OCI-LY3 (cell line): ENCODE data around the gene WWOX.

Experiments
- H2AFZ ChIP-seq: fragments of 200-600, 300-600 bp; shearing (Covaris generic); 2 replicates; pipeline ENCODE4 v1.6.0; 2014; ENCODE audit warnings: antibody characterized with exemption, low read depth, low read length
- H3K27ac ChIP-seq: fragments of 200-600, 300-600 bp; sonication (generic); 2 replicates; pipeline ENCODE4 v1.5.1; 2014; ENCODE audit warnings: mild to moderate bottlenecking, low read length, moderate library complexity, mixed read lengths
- H3K27me3 ChIP-seq: fragments of 200-600, 300-600 bp; sonication (generic); 2 replicates; pipeline ENCODE4 v1.6.1; 2014; ENCODE audit warnings: low read depth, low read length, mixed read lengths
- H3K36me3 ChIP-seq: fragments of 200-600, 300-600 bp; sonication (generic); replicated peaks from 2 replicates; pipeline ENCODE3; 2014; ENCODE audit warnings: low read depth, low read length, mixed read lengths
- H3K4me1 ChIP-seq: fragments of 300-600, 200-600 bp; sonication (generic); 2 replicates; pipeline ENCODE4 v1.6.1; 2014; ENCODE audit warnings: low read length, mixed read lengths
- H3K4me2 ChIP-seq: fragments of 200-600, 300-600 bp; sonication (generic); 2 replicates; pipeline ENCODE4 v1.6.1; 2014; ENCODE audit warnings: low read length, mixed read lengths
- H3K4me3 ChIP-seq: fragments of 300-600, 200-600 bp; sonication (generic); 2 replicates; pipeline ENCODE4 v1.5.1; 2014; ENCODE audit warnings: antibody characterized with exemption, mild to moderate bottlenecking, low read length, moderate library complexity
- H3K79me2 ChIP-seq: fragments of 300-600, 200-600 bp; shearing (Covaris generic); 2 replicates; pipeline ENCODE4 v1.6.1; 2014; ENCODE audit warnings: mild to moderate bottlenecking, low read length, mixed read lengths
- H3K9ac ChIP-seq: fragments of 300-600, 200-600 bp; shearing (Covaris generic); 2 replicates; pipeline ENCODE4 v1.6.0; 2014; ENCODE audit warnings: mild to moderate bottlenecking, low read length, moderate library complexity
- H3K9me3 ChIP-seq: fragments of 200-600, 300-600 bp; shearing (Covaris generic); 2 replicates; pipeline ENCODE4 v1.6.1; 2014; ENCODE audit warnings: low read length, mixed read lengths; ENCODE audit not compliant: insufficient read depth
- H4K20me1 ChIP-seq: fragments of 200-600, 300-600 bp; sonication (generic); 2 replicates; pipeline ENCODE4 v1.6.1; 2016; ENCODE audit warnings: low read length, mixed read lengths; ENCODE audit not compliant: insufficient read depth
- CTCF ChIP-seq: fragments of 200-600, 300-600 bp; sonication (generic); IDR thresholded peaks from 2 replicates; pipeline ENCODE4 v1.5.1; 2014; ENCODE audit warnings: antibody characterized with exemption, low read length, low read depth
- EZH2phosphoT487 ChIP-seq: fragments of 200-600 bp; shearing (Covaris generic); IDR thresholded peaks from 2 replicates; pipeline ENCODE4 v1.6.1; 2018; ENCODE audit warnings: antibody characterized with exemption, mixed run types, low read depth

The WWOX gene

DNA sequence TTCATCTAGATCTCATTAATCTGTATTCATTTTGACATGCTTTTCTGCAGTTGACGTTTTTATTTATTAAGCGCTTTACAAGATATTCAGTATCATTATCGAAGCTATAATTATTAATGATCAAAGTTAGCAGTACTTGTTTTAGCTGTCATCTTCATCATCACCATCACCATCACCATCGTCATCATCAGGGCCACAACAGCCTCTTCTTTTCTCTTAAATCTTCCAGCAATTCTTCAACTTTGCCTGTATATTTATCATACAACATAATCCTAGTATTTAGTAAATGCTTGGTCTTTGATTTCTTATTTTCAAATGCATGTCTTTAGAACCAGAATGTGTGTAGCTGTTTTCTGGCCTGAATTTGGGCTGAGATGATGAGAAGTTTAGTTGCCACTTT, 973.1 kb downstream of the WWOX start:
- H3K27me3 ChIP-seq: peaks cover 31% of the 10 kb centered on the region
- no peak overlapping the region for H3K27ac ChIP-seq
- no peaks in the 10 kb centered on the region; the same call in 1 of the 2 replicates for H4K20me1 ChIP-seq
- H3K4me3 ChIP-seq: no peak overlapping the region
- H2AFZ ChIP-seq: no peak overlapping the region
- no peaks in the 10 kb centered on the region for H3K9me3 ChIP-seq
- no peak for TF ChIP-seq EZH2phosphoT487
- TF ChIP-seq CTCF: no peak
- no peaks in the 10 kb centered on the region for H3K79me2 ChIP-seq
- no peak overlapping the region for H3K9ac ChIP-seq
- H3K4me2 ChIP-seq: no peak overlapping the region
- no peaks in the 10 kb centered on the region for H3K4me1 ChIP-seq
- H3K36me3 ChIP-seq: no peaks in the 10 kb centered on the region

DNA sequence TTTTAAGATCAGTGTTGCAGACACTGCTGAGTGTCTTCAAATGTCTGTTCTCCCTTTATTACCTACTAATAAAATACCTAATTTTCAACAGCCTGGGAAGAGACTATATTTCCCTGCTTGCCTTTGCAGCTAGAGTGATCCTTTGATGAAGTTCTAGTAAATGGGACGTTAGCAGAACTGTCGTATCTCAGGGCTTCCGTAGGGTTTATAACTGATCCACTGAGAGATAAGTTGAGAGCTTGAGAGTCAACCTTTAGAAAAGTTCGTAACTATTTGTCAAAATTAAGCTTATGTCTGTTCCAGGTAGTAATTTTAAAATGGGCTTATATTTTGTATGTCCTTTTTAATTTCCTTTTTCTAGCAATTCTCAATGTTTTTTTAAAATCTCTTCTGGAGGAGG, 974.1 kb downstream of the WWOX start:
- Histone ChIP-seq H3K27ac (no peak overlapping the region), H3K27me3 (peaks cover 31% of the 10 kb centered on the region), H3K79me2 (no peaks in the 10 kb centered on the region), H3K36me3 (no peaks in the 10 kb centered on the region), H3K4me3 (no peak overlapping the region), H3K4me2 (no peak overlapping the region), H3K4me1 (no peaks in the 10 kb centered on the region), H4K20me1 (no peaks in the 10 kb centered on the region), H3K9ac (no peak overlapping the region), H2AFZ (no peak overlapping the region), H3K9me3 (no peaks in the 10 kb centered on the region)
- no peak for TF ChIP-seq CTCF
- no peak for TF ChIP-seq EZH2phosphoT487

DNA sequence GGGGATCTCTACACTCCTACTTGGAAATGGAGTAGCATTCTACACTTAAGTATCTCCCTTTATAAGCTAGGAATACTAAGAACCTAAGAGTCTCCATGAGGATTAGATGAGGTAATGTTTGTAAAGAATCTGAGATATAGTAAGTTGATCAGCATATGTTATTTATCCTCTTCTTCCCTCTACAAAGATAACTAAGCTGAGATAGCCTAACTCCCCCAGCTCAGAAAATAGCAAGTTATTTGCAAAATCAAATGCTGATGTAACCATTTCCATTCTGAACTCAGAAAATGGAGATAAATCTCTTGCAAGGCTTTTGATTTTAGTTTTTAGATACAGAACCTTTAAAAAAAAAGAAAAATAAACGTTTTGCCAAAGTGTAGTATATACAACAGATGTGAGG, 975.1 kb downstream of the WWOX start:
- no peaks in the 10 kb centered on the region for H3K79me2 ChIP-seq
- H4K20me1 ChIP-seq: no peaks in the 10 kb centered on the region
- no peak overlapping the region for H3K9ac ChIP-seq
- TF ChIP-seq CTCF (no peak), EZH2phosphoT487 (no peak)
- no peak overlapping the region for H3K4me3 ChIP-seq
- H3K27ac ChIP-seq: no peak overlapping the region
- H3K4me2 ChIP-seq: no peak overlapping the region
- H3K4me1 ChIP-seq: no peaks in the 10 kb centered on the region
- H3K27me3 ChIP-seq: peaks cover 32% of the 10 kb centered on the region
- H3K36me3 ChIP-seq: no peaks in the 10 kb centered on the region
- H3K9me3 ChIP-seq: no peaks in the 10 kb centered on the region
- no peak overlapping the region for H2AFZ ChIP-seq

DNA sequence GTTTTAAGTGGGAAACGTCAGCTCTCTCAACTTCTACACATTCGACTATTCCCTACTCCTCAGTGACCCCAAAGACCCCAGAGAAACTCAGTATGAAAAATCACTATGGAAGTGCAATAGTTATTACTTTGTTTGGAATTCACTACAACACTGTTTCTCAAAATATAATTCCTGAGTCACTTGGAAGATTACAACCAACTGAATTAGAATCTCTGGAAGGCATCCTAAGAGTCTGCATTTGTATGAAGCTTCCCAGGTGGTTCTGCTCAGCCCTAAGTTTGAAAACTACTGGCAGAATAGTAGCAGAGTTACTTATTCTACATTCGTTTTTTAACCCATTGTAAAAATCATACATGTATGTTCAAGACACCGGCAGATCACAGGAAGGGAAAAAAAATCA, 975.5 kb downstream of the WWOX start:
- no peak overlapping the region for H3K4me2 ChIP-seq

More for the DNA sequence above, 975.5 kb downstream of the WWOX start:
- Histone ChIP-seq H3K9me3 (no peaks in the 10 kb centered on the region), H3K79me2 (no peaks in the 10 kb centered on the region), H3K4me1 (no peaks in the 10 kb centered on the region), H3K36me3 (no peaks in the 10 kb centered on the region), H3K27me3 (peaks cover 32% of the 10 kb centered on the region), H2AFZ (no peak overlapping the region), H4K20me1 (no peaks in the 10 kb centered on the region), H3K27ac (no peak overlapping the region), H3K4me3 (no peak overlapping the region), H3K9ac (no peak overlapping the region)
- TF ChIP-seq CTCF (no peak), EZH2phosphoT487 (no peak)
